Measurements from ENCODE around the gene HOXA3.

- TF ChIP-seq EZH2 (IDR thresholded peaks at IDR 0.05; ENCODE audit: low read depth) (no peak), CTCF (conservative IDR thresholded peaks at IDR 0.05) (no peak)
Measured at GRCh38 chr7:27116962-27117886, 35.2 kb downstream of the HOXA3 start.
